ENCODE measurements around the gene TEX26. TPM values are rescaled to one million over a fixed set of nuclear protein-coding genes. Genes with fewer than 3 reads are reported as not detected.

Gene TEX26
- total RNA-seq, 1 experiment from 2014 or later, result not detected

GRCh38 chr13:30915691-30916541 lies 16.5 kb upstream of the TEX26 start:
- Mint-ChIP-seq H3K4me1 (ENCODE audit: low read depth, unreplicated experiment) (no peaks in the 10 kb centered on the region), H3K9me3 (ENCODE audit: low read depth, unreplicated experiment) (no peaks in the 10 kb centered on the region)

GRCh38 chr13:30916991-30917390 lies 15.5 kb upstream of the TEX26 start:
- Mint-ChIP-seq H3K27me3 (ENCODE audit: unreplicated experiment) (peaks cover 20% of the 10 kb centered on the region), H3K9me3 (ENCODE audit: low read depth, unreplicated experiment) (no peaks in the 10 kb centered on the region), H3K27ac (ENCODE audit: unreplicated experiment) (no peak overlapping the region), H3K4me3 (ENCODE audit: low read depth, unreplicated experiment) (no peak overlapping the region), H3K4me1 (ENCODE audit: low read depth, unreplicated experiment) (no peaks in the 10 kb centered on the region), H3K36me3 (ENCODE audit: insufficient read depth, unreplicated experiment) (no peaks in the 10 kb centered on the region)
- CTCF ChIA-PET, result no interaction called here
- no peak for DNase-seq
- BruUV-seq (replicated peaks), result no TSS peak
- intact Hi-C loops (cut with micrococcal nuclease; ENCODE audit: unreplicated experiment), result no loop called here
- TF ChIP-seq CTCF (IDR thresholded peaks at IDR 0.05; ENCODE audit: unreplicated experiment), result no peak

More at GRCh38 chr13:30915691-30916541, 16.5 kb upstream of the TEX26 start:
- CTCF ChIA-PET, result no interaction called here
- TF ChIP-seq CTCF (IDR thresholded peaks at IDR 0.05; ENCODE audit: unreplicated experiment), result no peak
- Mint-ChIP-seq H3K4me3 (ENCODE audit: low read depth, unreplicated experiment) (no peak overlapping the region), H3K27me3 (ENCODE audit: unreplicated experiment) (peaks cover 20% of the 10 kb centered on the region), H3K36me3 (ENCODE audit: insufficient read depth, unreplicated experiment) (no peaks in the 10 kb centered on the region), H3K27ac (ENCODE audit: unreplicated experiment) (no peak overlapping the region)
- intact Hi-C loops (cut with micrococcal nuclease; ENCODE audit: unreplicated experiment), result no loop called here
- no TSS peak for BruUV-seq (replicated peaks)
- no peak for DNase-seq

GRCh38 chr13:30918662-30919405 lies 13.6 kb upstream of the TEX26 start:
- CTCF ChIA-PET, result no interaction called here
- peaks cover 20% of the 10 kb centered on the region for H3K27me3 Mint-ChIP-seq (ENCODE audit: unreplicated experiment)
- no peak overlapping the region for H3K27ac Mint-ChIP-seq (ENCODE audit: unreplicated experiment)
- peaks cover 9% of the 10 kb centered on the region for H3K4me1 Mint-ChIP-seq (ENCODE audit: low read depth, unreplicated experiment)
- intact Hi-C loops (cut with micrococcal nuclease; ENCODE audit: unreplicated experiment), result no loop called here
- DNase-seq, result no peak
- H3K4me3 Mint-ChIP-seq (ENCODE audit: low read depth, unreplicated experiment), result no peak overlapping the region
- TF ChIP-seq CTCF (IDR thresholded peaks at IDR 0.05; ENCODE audit: unreplicated experiment), result no peak
- H3K9me3 Mint-ChIP-seq (ENCODE audit: low read depth, unreplicated experiment), result no peaks in the 10 kb centered on the region
- no TSS peak for BruUV-seq (replicated peaks)
- no peaks in the 10 kb centered on the region for H3K36me3 Mint-ChIP-seq (ENCODE audit: insufficient read depth, unreplicated experiment)

GRCh38 chr13:30920162-30920909 lies 12.1 kb upstream of the TEX26 start:
- no TSS peak for BruUV-seq (replicated peaks)
- H3K9me3 Mint-ChIP-seq (ENCODE audit: low read depth, unreplicated experiment), result no peaks in the 10 kb centered on the region
- no peak for DNase-seq
- peaks cover 10% of the 10 kb centered on the region for H3K27me3 Mint-ChIP-seq (ENCODE audit: unreplicated experiment)
- peaks cover 9% of the 10 kb centered on the region for H3K4me1 Mint-ChIP-seq (ENCODE audit: low read depth, unreplicated experiment)
- no peak for TF ChIP-seq CTCF (IDR thresholded peaks at IDR 0.05; ENCODE audit: unreplicated experiment)
- CTCF ChIA-PET, result interaction anchor here (1.2 kb wide), 1 partner anchor 103 kb away, joined by 3 read pairs; no protein-coding TSS in a partner anchor
- H3K4me3 Mint-ChIP-seq (ENCODE audit: low read depth, unreplicated experiment), result no peak overlapping the region
- no peak overlapping the region for H3K27ac Mint-ChIP-seq (ENCODE audit: unreplicated experiment)
- intact Hi-C loops (cut with micrococcal nuclease; ENCODE audit: unreplicated experiment), result loop anchor here (10.0 kb wide), 1 partner anchor 54 kb away; no protein-coding TSS in a partner anchor
- no peaks in the 10 kb centered on the region for H3K36me3 Mint-ChIP-seq (ENCODE audit: insufficient read depth, unreplicated experiment)
